Calu3 (cell line): ENCODE results near the gene ERFL. TPM values are rescaled to one million over a fixed set of nuclear protein-coding genes. Genes with fewer than 3 reads are reported as not detected.

Source experiments
- BruUV-seq: library from RNA; stranded (reverse); fragments of 400-500 nt; replicated peaks from 2 replicates; lab custom pipeline; 2021; lab: Mats Ljungman, UMichigan
- CTCF ChIA-PET: fragments of 300-600 bp; sonication (Branson Sonifier 250); formaldehyde crosslinking; loops from one replicate; lab custom pipeline; 2022; ENCODE audit warnings: antibody characterized with exemption; lab: Charles Lee
- DNase-seq: peaks from one replicate; pipeline ENCODE4 v3.0.0; 2022
- H3K27ac Mint-ChIP-seq: one replicate; pipeline ENCODE4 v1.8.0; 2022; ENCODE audit warnings: mixed read lengths; ENCODE audit not compliant: unreplicated experiment
- H3K27me3 Mint-ChIP-seq: one replicate; pipeline ENCODE4 v1.8.0; 2022; ENCODE audit warnings: mixed read lengths; ENCODE audit not compliant: unreplicated experiment
- H3K36me3 Mint-ChIP-seq: one replicate; pipeline ENCODE4 v1.8.0; 2022; ENCODE audit warnings: mild to moderate bottlenecking, moderate library complexity, mixed read lengths; ENCODE audit not compliant: insufficient read depth, unreplicated experiment
- H3K4me1 Mint-ChIP-seq: one replicate; pipeline ENCODE4 v1.8.0; 2022; ENCODE audit warnings: mild to moderate bottlenecking, low read depth, mixed read lengths; ENCODE audit not compliant: unreplicated experiment
- H3K4me3 Mint-ChIP-seq: one replicate; pipeline ENCODE4 v1.8.0; 2022; ENCODE audit warnings: mild to moderate bottlenecking, low read depth, moderate library complexity, mixed read lengths; ENCODE audit not compliant: unreplicated experiment
- H3K9me3 Mint-ChIP-seq: one replicate; pipeline ENCODE4 v1.8.0; 2022; ENCODE audit warnings: low read depth, mixed read lengths; ENCODE audit not compliant: unreplicated experiment
- intact Hi-C: fragments of 100-400 bp; cut with micrococcal nuclease; formaldehyde crosslinking; loops from one replicate; pipeline ENCODE4 v1.10.0; 2022; ENCODE audit not compliant: unreplicated experiment
- total RNA-seq: library from RNA; stranded (reverse); gene quantifications from 2 replicates; pipeline ENCODE4 v1.2.3, GENCODE V29; 2022
- TF ChIP-seq, protein P1 (sequence below): fragments of 200-600 bp; IDR thresholded peaks from one replicate; pipeline ENCODE4 v1.8.0; 2022; ENCODE audit warnings: antibody characterized with exemption; ENCODE audit not compliant: unreplicated experiment

ERFL gene
- total RNA-seq, 1 experiment from 2014 or later, result 0.21 TPM

- Mint-ChIP-seq H3K36me3 (no peaks in the 10 kb centered on the region), H3K27ac (no peak overlapping the region), H3K4me3 (no peak overlapping the region), H3K4me1 (no peaks in the 10 kb centered on the region), H3K9me3 (no peaks in the 10 kb centered on the region), H3K27me3 (peaks cover 86% of the 10 kb centered on the region)
- CTCF ChIA-PET, result no interaction called here
- no peak for DNase-seq
- intact Hi-C loops, result no loop called here
- TF ChIP-seq, protein P1, sequence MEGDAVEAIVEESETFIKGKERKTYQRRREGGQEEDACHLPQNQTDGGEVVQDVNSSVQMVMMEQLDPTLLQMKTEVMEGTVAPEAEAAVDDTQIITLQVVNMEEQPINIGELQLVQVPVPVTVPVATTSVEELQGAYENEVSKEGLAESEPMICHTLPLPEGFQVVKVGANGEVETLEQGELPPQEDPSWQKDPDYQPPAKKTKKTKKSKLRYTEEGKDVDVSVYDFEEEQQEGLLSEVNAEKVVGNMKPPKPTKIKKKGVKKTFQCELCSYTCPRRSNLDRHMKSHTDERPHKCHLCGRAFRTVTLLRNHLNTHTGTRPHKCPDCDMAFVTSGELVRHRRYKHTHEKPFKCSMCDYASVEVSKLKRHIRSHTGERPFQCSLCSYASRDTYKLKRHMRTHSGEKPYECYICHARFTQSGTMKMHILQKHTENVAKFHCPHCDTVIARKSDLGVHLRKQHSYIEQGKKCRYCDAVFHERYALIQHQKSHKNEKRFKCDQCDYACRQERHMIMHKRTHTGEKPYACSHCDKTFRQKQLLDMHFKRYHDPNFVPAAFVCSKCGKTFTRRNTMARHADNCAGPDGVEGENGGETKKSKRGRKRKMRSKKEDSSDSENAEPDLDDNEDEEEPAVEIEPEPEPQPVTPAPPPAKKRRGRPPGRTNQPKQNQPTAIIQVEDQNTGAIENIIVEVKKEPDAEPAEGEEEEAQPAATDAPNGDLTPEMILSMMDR, result no peak
- no TSS peak for BruUV-seq
Observed at GRCh38 chr19:41969772-41970458, 41.7 kb upstream of the ERFL start.

- DNase-seq, result no peak
- H3K9me3 Mint-ChIP-seq, result no peaks in the 10 kb centered on the region
- intact Hi-C loops, result no loop called here
- H3K36me3 Mint-ChIP-seq, result no peaks in the 10 kb centered on the region
- no peaks in the 10 kb centered on the region for H3K4me1 Mint-ChIP-seq
- TF ChIP-seq, protein P1, result no peak
- CTCF ChIA-PET, result interaction anchor here (0.5 kb wide), 1 partner anchor 14 kb away, joined by 3 read pairs; no protein-coding TSS in a partner anchor
- peaks cover 82% of the 10 kb centered on the region for H3K27me3 Mint-ChIP-seq
- no peak overlapping the region for H3K4me3 Mint-ChIP-seq
- no TSS peak for BruUV-seq
- no peak overlapping the region for H3K27ac Mint-ChIP-seq
Observed at GRCh38 chr19:41968751-41969595, 40.7 kb upstream of the ERFL start.

- TF ChIP-seq, protein P1, result no peak
- no peak for DNase-seq
- H3K9me3 Mint-ChIP-seq, result no peaks in the 10 kb centered on the region
- no TSS peak for BruUV-seq
- H3K36me3 Mint-ChIP-seq, result no peaks in the 10 kb centered on the region
- H3K4me3 Mint-ChIP-seq, result no peak overlapping the region
- intact Hi-C loops, result no loop called here
- H3K27ac Mint-ChIP-seq, result no peak overlapping the region
- CTCF ChIA-PET, result no interaction called here
- peaks cover 66% of the 10 kb centered on the region for H3K27me3 Mint-ChIP-seq
- H3K4me1 Mint-ChIP-seq, result no peaks in the 10 kb centered on the region
Observed at GRCh38 chr19:41967054-41967783, 39.0 kb upstream of the ERFL start.

DNA sequence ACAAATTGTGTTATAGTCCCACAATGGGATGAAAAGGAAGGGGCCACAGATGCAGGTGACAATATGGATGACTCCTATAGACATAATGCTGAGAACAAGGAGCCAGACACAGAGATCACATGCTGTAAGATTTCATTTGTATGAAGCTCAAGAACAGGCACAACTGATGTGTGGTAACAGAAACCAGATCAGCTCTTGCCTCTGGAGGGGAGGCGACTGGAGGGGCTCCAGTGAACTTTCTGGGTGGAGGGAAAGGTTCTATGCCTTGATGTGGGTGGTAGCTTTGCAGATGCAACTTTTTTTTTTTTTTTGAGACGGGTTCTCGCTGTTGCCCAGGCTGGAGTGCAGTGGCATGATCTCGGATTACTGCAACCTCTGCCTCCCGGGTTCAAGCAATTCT, 36.9 kb upstream of the ERFL start:
- Mint-ChIP-seq H3K4me3 (no peak overlapping the region), H3K27ac (no peak overlapping the region), H3K4me1 (no peaks in the 10 kb centered on the region), H3K27me3 (peaks cover 46% of the 10 kb centered on the region), H3K36me3 (no peaks in the 10 kb centered on the region), H3K9me3 (no peaks in the 10 kb centered on the region)
- no TSS peak for BruUV-seq
- intact Hi-C loops, result no loop called here
- TF ChIP-seq, protein P1, result no peak
- CTCF ChIA-PET, result interaction anchor here (0.5 to 0.7 kb wide), 4 partner anchors 23 to 1041 kb away, joined by 3 to 5 read pairs (median 4); no protein-coding TSS in a partner anchor
- DNase-seq, result no peak
